ENCODE measurements around the gene COL24A1. TPM values are rescaled to one million over a fixed set of nuclear protein-coding genes. Genes with fewer than 3 reads are reported as not detected.

The COL24A1 gene
- total RNA-seq, 1 donor from 2014 or later, result under 0.01 TPM

DNA sequence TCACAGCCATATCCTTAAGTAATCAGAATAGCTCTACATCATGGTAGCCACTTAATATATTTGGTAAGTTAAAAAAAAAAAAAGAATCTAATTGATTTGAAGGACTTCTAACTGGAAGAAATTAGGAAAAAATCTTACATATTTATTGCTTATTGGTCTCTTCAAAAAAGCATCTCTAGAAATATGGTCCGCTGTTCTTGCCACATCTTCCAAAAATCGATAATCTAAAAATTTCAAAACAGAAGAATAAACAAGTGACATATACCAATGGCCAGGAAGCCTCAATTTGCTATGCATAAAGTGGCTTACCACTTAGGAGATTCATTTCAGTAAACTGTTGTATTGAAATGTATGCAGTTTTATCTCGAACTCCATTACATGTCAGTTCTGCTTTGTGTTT is 450.6 kb downstream of the COL24A1 start:
- no peak for FAIRE-seq
- no peak for TF ChIP-seq CTCF (IDR thresholded peaks at IDR 0.05; ENCODE audit: insufficient read depth, low read length, severe bottlenecking)

GRCh38 chr1:85700422-85700821 is 456.1 kb downstream of the COL24A1 start:
- H3K4me3 ChIP-seq (ENCODE audit: low read depth, low read length), result no peak overlapping the region
- FAIRE-seq (no peak), DNase-seq (ENCODE audit: low read depth) (no peak)
- H3K27me3 ChIP-seq (ENCODE audit: control insufficient read depth, insufficient read depth, low read length), result no peaks in the 10 kb centered on the region
- no peak for TF ChIP-seq CTCF (IDR thresholded peaks at IDR 0.05; ENCODE audit: insufficient read depth, low read length, severe bottlenecking)
- H3K36me3 ChIP-seq (ENCODE audit: control insufficient read depth, insufficient read depth, low read length), result peaks cover 5% of the 10 kb centered on the region

More for the DNA sequence above, 450.6 kb downstream of the COL24A1 start:
- DNase-seq (ENCODE audit: low read depth), result no peak
- Histone ChIP-seq H3K4me3 (ENCODE audit: low read depth, low read length) (no peak overlapping the region), H3K36me3 (ENCODE audit: control insufficient read depth, insufficient read depth, low read length) (peaks cover 5% of the 10 kb centered on the region), H3K27me3 (ENCODE audit: control insufficient read depth, insufficient read depth, low read length) (no peaks in the 10 kb centered on the region)

GRCh38 chr1:85697895-85698294 is 458.7 kb downstream of the COL24A1 start:
- TF ChIP-seq CTCF (IDR thresholded peaks at IDR 0.05; ENCODE audit: insufficient read depth, low read length, severe bottlenecking), result no peak
- Histone ChIP-seq H3K36me3 (ENCODE audit: control insufficient read depth, insufficient read depth, low read length) (peaks cover 5% of the 10 kb centered on the region), H3K4me3 (ENCODE audit: low read depth, low read length) (no peak overlapping the region), H3K27me3 (ENCODE audit: control insufficient read depth, insufficient read depth, low read length) (no peaks in the 10 kb centered on the region)
- DNase-seq (ENCODE audit: low read depth) (no peak), FAIRE-seq (no peak)

GRCh38 chr1:85692730-85693314 is 463.8 kb downstream of the COL24A1 start:
- H3K27me3 ChIP-seq (ENCODE audit: control insufficient read depth, insufficient read depth, low read length), result no peaks in the 10 kb centered on the region
- peaks cover 1% of the 10 kb centered on the region for H3K36me3 ChIP-seq (ENCODE audit: control insufficient read depth, insufficient read depth, low read length)
- peak; percentile 15 for TF ChIP-seq CTCF (IDR thresholded peaks at IDR 0.05; ENCODE audit: insufficient read depth, low read length, severe bottlenecking)
- FAIRE-seq (no peak), DNase-seq (ENCODE audit: low read depth) (peak; percentile 66)
- H3K4me3 ChIP-seq (ENCODE audit: low read depth, low read length), result no peak overlapping the region

DNA sequence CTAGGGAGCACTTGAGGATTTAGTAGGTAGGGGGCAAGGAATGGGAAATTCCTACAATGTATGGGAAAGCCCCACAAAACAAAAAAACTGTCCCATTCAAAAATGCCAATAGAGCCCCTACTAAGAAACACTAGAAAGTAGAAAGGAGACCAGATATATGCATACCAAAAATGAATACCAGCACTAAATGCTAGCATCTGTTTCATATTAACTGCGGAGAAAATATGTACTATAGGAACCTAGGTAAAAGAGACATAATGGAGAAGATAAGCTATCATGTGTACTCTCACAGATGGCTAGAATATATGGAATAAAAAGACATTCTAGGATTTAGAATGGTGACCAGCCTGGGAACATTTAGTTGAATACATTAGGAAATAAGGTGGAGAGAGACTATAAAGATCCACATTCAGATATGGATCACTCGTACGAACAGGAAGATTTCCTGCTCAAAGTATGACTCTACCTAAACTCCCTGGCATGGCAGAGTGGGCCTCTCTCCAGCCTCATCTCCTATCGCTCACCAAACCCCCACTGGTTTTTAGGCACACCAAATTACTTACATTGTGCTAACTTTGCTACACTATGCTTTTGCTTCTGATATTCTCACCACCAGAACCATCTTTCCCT is 466.7 kb downstream of the COL24A1 start:
- no peak for DNase-seq (ENCODE audit: low read depth)
- Histone ChIP-seq H3K4me3 (ENCODE audit: low read depth, low read length) (no peak overlapping the region), H3K27me3 (ENCODE audit: control insufficient read depth, insufficient read depth, low read length) (no peaks in the 10 kb centered on the region), H3K36me3 (ENCODE audit: control insufficient read depth, insufficient read depth, low read length) (peaks cover 1% of the 10 kb centered on the region)
- no peak for FAIRE-seq
- TF ChIP-seq CTCF (IDR thresholded peaks at IDR 0.05; ENCODE audit: insufficient read depth, low read length, severe bottlenecking), result no peak

Data from bronchial epithelial cell (primary cell).